GM15510 (cell line): ENCODE data around the gene RAPGEF3.
A peak's percentile ranks its signal among the peaks of the same experiment; 100 is the strongest.

Experiments used
- POLR2A ChIP-seq: IDR thresholded peaks from 3 replicates; pipeline ENCODE4 v1.6.1; 2011; ENCODE audit warnings: borderline replicate concordance; ENCODE audit not compliant: insufficient read length; ENCODE audit errors: extremely low read depth

RAPGEF3 gene

DNA sequence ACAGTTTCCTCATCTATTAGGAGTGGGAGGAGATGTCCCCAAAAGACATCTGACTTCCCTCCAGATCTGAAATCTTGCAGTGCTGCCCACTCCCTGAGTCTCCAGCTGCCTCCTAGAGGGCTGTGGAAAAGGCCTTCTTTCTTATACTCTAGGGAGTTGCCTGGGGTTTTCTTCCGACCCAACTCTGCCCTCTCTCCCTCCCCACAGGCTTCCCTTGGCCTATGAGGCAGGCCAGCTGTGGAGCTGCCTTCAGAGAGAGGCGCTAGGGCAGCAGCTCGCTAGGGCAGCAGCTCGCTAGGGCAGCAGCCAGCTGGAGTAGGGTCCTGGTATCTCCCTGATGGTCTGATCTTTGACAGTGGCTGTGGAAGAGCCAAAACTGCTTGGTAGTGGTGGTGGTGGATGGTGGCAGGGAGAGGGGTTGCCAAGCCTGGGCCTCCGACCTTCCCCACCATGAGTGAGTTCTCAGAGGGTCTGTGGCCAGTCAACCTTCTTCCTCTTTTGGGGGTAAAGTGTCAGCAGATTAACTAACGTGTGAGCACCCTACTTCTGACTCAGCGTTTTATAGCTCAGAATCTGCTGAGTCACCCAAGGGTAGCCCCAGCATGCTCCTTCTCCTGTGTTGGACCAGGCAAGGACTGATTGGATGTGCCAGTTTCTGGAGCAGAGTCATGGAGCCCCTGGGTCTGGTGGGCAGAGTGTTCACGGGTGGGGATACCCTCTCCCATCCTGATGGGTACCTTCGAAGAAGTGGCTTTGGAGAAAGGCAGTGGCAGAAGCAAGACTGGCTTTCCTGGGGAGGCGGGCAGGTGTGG is 16.6 kb upstream of the RAPGEF3 start:
- no peak for TF ChIP-seq POLR2A

DNA sequence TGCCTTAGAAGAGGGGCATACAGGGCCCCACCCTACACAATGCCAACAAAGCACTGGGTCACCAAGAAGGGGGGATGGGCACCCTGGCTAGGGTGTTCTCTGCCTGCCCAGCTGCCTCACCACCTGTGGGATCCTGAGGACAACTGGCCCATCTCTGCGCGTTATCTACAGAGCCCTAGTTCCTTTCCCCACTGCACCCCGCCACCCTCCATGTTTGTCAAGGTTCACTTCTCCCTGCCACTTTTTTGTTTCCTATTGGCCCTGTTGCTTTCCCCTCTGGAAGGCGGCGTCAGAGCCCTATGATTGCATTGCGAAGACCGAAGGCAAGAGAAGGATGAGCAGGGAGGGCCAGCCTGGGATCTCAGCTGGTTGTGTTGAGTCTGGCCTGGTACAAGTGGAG is 16.0 kb upstream of the RAPGEF3 start:
- no peak for TF ChIP-seq POLR2A

GRCh38 chr12:47773858-47774580 is 15.3 kb upstream of the RAPGEF3 start:
- no peak for TF ChIP-seq POLR2A

GRCh38 chr12:47773062-47773857 is 14.6 kb upstream of the RAPGEF3 start, which contains the start of gene SLC48A1:
Gene SLC48A1 (plus strand): TSS chr12:47773238. CDS start chr12:47773305, 67 bp downstream.
- TF ChIP-seq POLR2A: peak; percentile 43

GRCh38 chr12:47772738-47773061 is 14.0 kb upstream of the RAPGEF3 start:
- TF ChIP-seq POLR2A: no peak

DNA sequence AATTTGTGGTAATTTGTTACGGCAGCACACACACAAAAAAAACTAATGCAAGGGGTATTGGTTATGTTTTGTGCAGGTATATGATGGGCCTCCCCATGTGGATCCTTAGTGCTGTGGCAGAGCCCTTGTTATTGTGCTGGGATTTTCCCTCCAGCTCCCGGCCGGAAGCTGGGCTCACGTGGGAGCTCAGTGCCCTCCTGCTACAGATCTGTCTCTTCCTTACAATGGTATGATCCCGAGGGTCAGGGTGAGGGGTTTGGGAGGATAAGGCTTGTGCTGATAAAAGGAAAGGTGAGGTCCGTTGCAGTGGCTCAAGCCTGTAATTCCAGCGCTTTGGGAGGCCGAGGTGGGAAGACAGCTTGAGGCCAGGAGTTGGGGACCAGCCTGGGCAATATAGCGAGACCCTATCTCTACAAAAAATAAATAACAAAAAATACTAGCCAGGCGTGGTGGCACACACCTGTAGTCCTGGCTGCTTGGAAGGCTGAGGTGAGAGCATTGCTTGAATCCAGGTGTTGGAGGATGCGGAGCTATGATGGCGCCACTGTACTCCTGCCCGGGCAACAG is 13.5 kb upstream of the RAPGEF3 start:
- TF ChIP-seq POLR2A: no peak

- no peak for TF ChIP-seq POLR2A
Observed at GRCh38 chr12:47771304-47771703, 12.6 kb upstream of the RAPGEF3 start.

- TF ChIP-seq POLR2A: no peak
Observed at GRCh38 chr12:47770086-47770726, 11.5 kb upstream of the RAPGEF3 start.

DNA sequence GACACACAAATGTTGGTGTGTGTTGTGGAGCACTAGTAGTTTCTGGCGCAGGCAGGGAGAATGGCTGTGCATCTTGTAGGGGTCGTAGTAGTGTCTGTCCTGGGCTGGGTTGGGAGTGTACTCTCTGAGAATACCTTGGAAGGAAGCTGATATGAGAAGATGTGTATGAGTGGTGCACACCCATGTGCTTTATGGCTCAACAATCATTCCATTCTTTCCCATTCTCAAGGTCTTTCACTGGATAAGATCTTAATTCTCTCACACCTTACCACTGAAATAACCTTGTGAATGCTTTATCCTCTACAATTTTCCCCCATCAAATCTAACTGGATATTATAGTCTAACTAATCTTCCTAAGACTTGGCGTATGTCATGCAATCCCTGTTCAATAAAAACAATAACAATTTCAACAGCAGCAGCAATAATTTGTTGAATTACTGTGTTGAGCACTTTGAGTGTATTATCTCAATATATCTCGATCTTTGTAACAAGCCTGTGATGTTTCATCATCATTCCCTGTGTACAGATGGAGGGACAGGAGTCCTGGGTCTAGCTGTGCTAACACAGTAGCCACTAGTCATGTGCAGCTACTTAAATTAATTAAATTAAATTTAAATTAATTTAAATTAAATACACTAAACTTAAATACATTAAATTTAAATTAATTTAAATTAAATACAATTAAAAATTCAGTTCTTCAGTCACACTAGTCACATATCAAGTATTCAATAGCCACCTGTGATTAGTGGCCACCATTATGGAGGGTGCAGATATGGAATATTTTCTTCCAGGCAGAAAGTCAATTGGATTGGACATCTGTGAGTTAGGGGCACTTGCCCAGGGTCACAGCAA is 10.8 kb upstream of the RAPGEF3 start:
- TF ChIP-seq POLR2A: no peak

DNA sequence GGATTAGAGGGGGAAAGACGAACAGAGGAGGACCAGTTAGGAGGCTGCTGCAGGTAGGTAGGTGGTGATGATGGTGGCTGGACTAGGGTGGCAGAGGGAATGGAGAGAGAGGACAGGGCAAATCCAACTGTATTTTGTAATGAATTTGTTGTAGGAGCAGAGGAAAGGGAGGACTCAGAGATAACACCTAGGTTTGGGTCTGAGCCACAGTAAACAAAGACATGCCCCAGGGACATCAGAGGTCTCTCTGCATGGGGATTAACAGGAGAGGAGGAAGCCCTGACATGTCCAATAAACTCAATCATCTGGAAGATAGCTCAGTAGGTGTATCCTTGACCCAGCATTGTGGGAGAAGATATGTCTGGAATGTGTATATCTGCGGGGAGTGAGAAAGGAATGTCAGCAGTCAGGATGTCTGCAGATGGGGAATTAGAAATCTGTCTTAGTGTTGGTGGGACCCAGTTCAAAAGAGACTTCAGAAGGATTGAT is 9.7 kb upstream of the RAPGEF3 start:
- no peak for TF ChIP-seq POLR2A

DNA sequence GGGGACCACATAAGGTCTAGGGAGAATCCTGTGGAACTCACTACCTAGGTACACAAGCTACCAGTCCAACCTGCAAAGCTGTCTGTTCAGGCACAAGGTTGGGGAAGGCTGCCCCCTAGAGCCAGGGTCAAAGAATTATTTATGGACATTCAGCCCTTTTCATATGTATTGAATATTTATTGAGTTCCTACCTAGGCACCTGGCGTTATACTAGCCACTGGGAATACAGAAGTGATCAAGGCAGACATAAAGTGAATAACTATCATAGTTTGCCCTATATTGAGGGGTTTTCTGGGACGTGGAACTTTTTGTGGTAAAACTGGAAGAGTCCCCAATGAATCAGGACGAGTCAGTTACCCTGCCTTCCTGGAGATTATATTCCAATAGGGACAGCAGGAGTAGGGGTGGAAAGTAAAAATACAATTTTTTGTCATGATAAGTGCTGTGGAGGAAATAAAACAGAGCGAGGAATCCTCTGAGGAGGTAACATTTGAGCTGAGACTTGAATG is 8.6 kb upstream of the RAPGEF3 start:
- TF ChIP-seq POLR2A: no peak

- no peak for TF ChIP-seq POLR2A
Observed at GRCh38 chr12:47766502-47767215, 8.0 kb upstream of the RAPGEF3 start.
